ENCODE data around the gene CCDC201.
"Not testable (repeated sequence)": the region's sequence is repeated elsewhere in the genome, so short reads cannot be mapped to it uniquely, and the experiment has no call there.

Gene CCDC201

DNA sequence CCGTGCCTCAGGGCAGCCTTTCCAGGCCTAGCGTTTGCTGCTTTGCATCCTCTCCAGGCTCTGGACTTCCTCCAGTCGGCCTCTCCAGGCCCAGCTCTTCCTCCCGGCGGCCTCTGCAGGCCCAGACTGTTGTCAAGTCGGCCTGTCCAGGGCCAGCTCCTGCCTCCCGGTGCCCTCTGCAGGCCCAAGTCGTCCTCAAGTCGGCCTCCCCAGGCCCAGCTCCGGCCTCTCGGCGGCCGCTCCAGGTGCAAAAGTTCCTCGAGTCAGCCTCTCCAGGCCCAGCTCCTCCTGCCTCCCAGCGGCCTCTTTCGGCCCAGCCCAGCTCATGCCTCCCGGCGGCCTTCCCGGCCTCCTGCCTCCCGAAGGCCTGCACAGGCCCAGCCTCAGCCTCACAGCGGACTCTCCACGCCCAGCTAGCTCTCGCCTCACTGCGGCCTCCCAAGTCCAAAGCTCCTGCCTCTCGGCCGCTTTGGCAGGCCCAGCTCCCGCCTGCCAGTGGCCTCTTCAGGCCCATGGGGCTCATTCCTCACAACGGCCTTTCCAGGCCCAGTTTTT, 62.4 kb downstream of the CCDC201 start:
- not testable (repeated sequence) for H3K9me3 ChIP-seq (ENCODE audit: control insufficient read depth, low read depth, low read length); H3K27me3 ChIP-seq (ENCODE audit: control insufficient read depth, insufficient read depth, low read length); H3K9ac ChIP-seq (ENCODE audit: low read length); H3K4me3 ChIP-seq (ENCODE audit: low read length); H3K4me1 ChIP-seq (ENCODE audit: control insufficient read depth, low read depth, low read length); H3K27ac ChIP-seq (ENCODE audit: low read length); H3K36me3 ChIP-seq (ENCODE audit: control insufficient read depth, low read depth, low read length)
